Measurements from ENCODE around the gene AKR1B15.
"Not testable (repeated sequence)": the region's sequence is repeated elsewhere in the genome, so short reads cannot be mapped to it uniquely, and the experiment has no call there.

Gene AKR1B15

GRCh38 chr7:134533288-134533771 is 15.6 kb upstream of the AKR1B15 start:
- DNase-seq, result no peak

- no peak for DNase-seq
These were observed 14.3 kb upstream of the AKR1B15 start for GRCh38 chr7:134534633-134535032.

- no peak for DNase-seq
These were observed 13.5 kb upstream of the AKR1B15 start for GRCh38 chr7:134535272-134535918.

- DNase-seq, result no peak
These were observed 13.0 kb upstream of the AKR1B15 start for GRCh38 chr7:134535919-134536299.

GRCh38 chr7:134536558-134536957 is 12.4 kb upstream of the AKR1B15 start:
- DNase-seq, result not testable (repeated sequence)

- DNase-seq, result not testable (repeated sequence)
These were observed 11.6 kb upstream of the AKR1B15 start for GRCh38 chr7:134537273-134537781.

GRCh38 chr7:134539380-134540004 is 9.4 kb upstream of the AKR1B15 start:
- DNase-seq, result no peak

GRCh38 chr7:134541501-134542194 is 7.3 kb upstream of the AKR1B15 start:
- not testable (repeated sequence) for DNase-seq

- DNase-seq, result no peak
These were observed 6.6 kb upstream of the AKR1B15 start for GRCh38 chr7:134542195-134542771.

GRCh38 chr7:134545380-134545779 is 3.5 kb upstream of the AKR1B15 start:
- DNase-seq, result no peak

GRCh38 chr7:134545918-134546317 is 3.0 kb upstream of the AKR1B15 start:
- no peak for DNase-seq

GRCh38 chr7:134546955-134547354 is 2.0 kb upstream of the AKR1B15 start:
- no peak for DNase-seq

- peak; percentile 37 for DNase-seq
These were observed 1.4 kb upstream of the AKR1B15 start for GRCh38 chr7:134547397-134548054.

- no peak for DNase-seq
These were observed 456 bp downstream of the AKR1B15 start for GRCh38 chr7:134549366-134549765.

GRCh38 chr7:134552105-134552504 is 3.2 kb downstream of the AKR1B15 start:
- DNase-seq, result no peak

- no peak for DNase-seq
These were observed 5.1 kb downstream of the AKR1B15 start for GRCh38 chr7:134553976-134554375.

- DNase-seq, result no peak
These were observed 5.6 kb downstream of the AKR1B15 start for GRCh38 chr7:134554417-134554966.

GRCh38 chr7:134557391-134557790 is 8.5 kb downstream of the AKR1B15 start:
- no peak for DNase-seq

- DNase-seq, result no peak
These were observed 9.5 kb downstream of the AKR1B15 start for GRCh38 chr7:134558370-134558769.

- not testable (repeated sequence) for DNase-seq
These were observed 12.7 kb downstream of the AKR1B15 start for GRCh38 chr7:134561616-134562015.

- DNase-seq, result no peak
These were observed 13.2 kb downstream of the AKR1B15 start for GRCh38 chr7:134562136-134562535.

- not testable (repeated sequence) for DNase-seq
These were observed 14.5 kb downstream of the AKR1B15 start for GRCh38 chr7:134563398-134563749.

Data from NCI-H146 (cell line).